ENCODE results near the gene LRRC34.

DNA sequence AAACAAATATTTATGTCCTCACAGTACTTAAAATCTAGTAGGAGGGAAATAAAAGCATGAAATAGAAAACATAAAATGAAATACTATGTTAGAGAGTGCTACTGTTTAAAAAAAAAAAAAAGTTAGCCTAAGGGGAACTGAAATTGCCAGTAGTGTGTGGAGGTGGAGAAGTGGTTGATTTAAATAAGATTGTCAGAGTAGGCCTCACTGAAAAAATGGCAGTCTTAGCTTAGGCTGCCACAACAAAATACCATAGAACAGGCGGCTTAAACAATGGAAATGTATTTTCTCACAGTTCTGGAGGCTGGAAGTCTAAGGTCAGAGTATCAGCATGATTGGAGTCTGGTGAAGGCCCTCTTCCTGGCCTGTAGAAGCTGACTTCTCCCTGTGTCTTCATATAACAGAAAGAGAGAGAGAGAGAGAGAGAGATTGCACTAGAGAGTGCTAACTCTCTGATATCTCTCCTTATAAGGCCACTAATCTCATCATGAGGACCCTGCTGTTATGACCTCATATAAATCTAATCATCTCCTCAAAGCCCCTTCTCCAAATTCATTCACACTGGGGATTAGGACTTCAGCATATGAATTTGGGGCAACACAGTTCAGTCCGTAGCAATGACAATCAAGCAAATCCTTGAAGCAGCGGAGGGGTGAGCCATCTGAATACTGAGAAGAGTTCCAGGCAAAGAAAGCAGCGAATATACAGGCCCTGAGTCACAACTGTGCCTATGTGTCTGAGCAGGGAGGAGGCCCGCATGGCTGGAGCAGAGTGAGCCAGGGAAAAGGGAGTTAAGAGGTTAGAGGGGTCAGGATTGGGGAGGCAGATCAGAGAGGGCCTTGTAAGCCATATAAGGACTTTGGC lies 23.6 kb upstream of the LRRC34 start:
- TF ChIP-seq TAF1 (IDR thresholded peaks at IDR 0.05; ENCODE audit: low read depth): no peak
- TF ChIP-seq, protein P1, sequence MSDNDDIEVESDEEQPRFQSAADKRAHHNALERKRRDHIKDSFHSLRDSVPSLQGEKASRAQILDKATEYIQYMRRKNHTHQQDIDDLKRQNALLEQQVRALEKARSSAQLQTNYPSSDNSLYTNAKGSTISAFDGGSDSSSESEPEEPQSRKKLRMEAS (IDR thresholded peaks at IDR 0.05): no peak
- TF ChIP-seq EGR1 (IDR thresholded peaks at IDR 0.05): no peak
- no peak for TF ChIP-seq EP300 (IDR thresholded peaks at IDR 0.05; ENCODE audit: borderline replicate concordance)
- no peak for TF ChIP-seq ZBTB7A (IDR thresholded peaks at IDR 0.05; ENCODE audit: low read depth)
- TF ChIP-seq, protein P2, sequence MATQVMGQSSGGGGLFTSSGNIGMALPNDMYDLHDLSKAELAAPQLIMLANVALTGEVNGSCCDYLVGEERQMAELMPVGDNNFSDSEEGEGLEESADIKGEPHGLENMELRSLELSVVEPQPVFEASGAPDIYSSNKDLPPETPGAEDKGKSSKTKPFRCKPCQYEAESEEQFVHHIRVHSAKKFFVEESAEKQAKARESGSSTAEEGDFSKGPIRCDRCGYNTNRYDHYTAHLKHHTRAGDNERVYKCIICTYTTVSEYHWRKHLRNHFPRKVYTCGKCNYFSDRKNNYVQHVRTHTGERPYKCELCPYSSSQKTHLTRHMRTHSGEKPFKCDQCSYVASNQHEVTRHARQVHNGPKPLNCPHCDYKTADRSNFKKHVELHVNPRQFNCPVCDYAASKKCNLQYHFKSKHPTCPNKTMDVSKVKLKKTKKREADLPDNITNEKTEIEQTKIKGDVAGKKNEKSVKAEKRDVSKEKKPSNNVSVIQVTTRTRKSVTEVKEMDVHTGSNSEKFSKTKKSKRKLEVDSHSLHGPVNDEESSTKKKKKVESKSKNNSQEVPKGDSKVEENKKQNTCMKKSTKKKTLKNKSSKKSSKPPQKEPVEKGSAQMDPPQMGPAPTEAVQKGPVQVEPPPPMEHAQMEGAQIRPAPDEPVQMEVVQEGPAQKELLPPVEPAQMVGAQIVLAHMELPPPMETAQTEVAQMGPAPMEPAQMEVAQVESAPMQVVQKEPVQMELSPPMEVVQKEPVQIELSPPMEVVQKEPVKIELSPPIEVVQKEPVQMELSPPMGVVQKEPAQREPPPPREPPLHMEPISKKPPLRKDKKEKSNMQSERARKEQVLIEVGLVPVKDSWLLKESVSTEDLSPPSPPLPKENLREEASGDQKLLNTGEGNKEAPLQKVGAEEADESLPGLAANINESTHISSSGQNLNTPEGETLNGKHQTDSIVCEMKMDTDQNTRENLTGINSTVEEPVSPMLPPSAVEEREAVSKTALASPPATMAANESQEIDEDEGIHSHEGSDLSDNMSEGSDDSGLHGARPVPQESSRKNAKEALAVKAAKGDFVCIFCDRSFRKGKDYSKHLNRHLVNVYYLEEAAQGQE (IDR thresholded peaks at IDR 0.05; ENCODE audit: low read depth): no peak
- TF ChIP-seq NFIC (IDR thresholded peaks at IDR 0.05): no peak
- no peak for TF ChIP-seq CEBPB (IDR thresholded peaks at IDR 0.05)
- TF ChIP-seq FOXM1 (IDR thresholded peaks at IDR 0.05; ENCODE audit: borderline replicate concordance, low read depth): no peak
- no peak for TF ChIP-seq YY1 (IDR thresholded peaks at IDR 0.05; ENCODE audit: low read depth)

Data from Ishikawa (cell line).